ENCODE data around the gene NIN.

Gene NIN

DNA sequence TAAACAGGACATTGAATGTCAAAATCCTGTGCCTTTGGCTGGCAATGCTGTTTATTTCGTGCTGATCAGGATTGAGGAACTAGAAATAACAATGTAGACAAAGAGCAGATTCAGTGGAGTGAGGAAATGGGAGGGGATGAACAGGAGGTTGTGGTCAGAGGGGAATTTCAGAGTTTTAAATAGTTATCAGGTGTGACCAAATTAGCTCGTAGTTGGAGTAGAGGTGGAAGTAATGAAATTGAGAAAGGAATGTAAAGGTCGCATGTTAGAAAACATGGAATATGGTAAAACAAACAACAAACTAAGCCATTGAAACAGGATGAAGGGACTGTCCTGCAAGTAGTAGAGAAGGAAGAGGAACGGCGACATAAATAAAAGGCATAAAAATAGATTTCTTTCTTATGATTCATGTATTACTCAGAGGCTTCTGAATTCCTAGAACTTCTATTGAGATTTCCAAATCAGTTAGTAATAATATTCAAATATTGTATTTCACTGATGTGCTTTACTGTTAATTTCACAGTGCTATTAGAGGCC is 153.4 kb downstream of the NIN start:
- no peak for TF ChIP-seq ZNF8 (CRISPR knock-in tag; IDR thresholded peaks at IDR 0.05)
- TF ChIP-seq, protein P1, sequence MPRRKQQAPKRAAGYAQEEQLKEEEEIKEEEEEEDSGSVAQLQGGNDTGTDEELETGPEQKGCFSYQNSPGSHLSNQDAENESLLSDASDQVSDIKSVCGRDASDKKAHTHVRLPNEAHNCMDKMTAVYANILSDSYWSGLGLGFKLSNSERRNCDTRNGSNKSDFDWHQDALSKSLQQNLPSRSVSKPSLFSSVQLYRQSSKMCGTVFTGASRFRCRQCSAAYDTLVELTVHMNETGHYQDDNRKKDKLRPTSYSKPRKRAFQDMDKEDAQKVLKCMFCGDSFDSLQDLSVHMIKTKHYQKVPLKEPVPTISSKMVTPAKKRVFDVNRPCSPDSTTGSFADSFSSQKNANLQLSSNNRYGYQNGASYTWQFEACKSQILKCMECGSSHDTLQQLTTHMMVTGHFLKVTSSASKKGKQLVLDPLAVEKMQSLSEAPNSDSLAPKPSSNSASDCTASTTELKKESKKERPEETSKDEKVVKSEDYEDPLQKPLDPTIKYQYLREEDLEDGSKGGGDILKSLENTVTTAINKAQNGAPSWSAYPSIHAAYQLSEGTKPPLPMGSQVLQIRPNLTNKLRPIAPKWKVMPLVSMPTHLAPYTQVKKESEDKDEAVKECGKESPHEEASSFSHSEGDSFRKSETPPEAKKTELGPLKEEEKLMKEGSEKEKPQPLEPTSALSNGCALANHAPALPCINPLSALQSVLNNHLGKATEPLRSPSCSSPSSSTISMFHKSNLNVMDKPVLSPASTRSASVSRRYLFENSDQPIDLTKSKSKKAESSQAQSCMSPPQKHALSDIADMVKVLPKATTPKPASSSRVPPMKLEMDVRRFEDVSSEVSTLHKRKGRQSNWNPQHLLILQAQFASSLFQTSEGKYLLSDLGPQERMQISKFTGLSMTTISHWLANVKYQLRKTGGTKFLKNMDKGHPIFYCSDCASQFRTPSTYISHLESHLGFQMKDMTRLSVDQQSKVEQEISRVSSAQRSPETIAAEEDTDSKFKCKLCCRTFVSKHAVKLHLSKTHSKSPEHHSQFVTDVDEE (CRISPR knock-in tag; IDR thresholded peaks at IDR 0.05): no peak
- TF ChIP-seq, protein P2, sequence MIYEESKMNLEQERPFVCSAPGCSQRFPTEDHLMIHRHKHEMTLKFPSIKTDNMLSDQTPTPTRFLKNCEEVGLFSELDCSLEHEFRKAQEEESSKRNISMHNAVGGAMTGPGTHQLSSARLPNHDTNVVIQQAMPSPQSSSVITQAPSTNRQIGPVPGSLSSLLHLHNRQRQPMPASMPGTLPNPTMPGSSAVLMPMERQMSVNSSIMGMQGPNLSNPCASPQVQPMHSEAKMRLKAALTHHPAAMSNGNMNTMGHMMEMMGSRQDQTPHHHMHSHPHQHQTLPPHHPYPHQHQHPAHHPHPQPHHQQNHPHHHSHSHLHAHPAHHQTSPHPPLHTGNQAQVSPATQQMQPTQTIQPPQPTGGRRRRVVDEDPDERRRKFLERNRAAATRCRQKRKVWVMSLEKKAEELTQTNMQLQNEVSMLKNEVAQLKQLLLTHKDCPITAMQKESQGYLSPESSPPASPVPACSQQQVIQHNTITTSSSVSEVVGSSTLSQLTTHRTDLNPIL (CRISPR knock-in tag; IDR thresholded peaks at IDR 0.05; ENCODE audit: low read depth): no peak
- peak; percentile 86 for ATAC-seq

DNA sequence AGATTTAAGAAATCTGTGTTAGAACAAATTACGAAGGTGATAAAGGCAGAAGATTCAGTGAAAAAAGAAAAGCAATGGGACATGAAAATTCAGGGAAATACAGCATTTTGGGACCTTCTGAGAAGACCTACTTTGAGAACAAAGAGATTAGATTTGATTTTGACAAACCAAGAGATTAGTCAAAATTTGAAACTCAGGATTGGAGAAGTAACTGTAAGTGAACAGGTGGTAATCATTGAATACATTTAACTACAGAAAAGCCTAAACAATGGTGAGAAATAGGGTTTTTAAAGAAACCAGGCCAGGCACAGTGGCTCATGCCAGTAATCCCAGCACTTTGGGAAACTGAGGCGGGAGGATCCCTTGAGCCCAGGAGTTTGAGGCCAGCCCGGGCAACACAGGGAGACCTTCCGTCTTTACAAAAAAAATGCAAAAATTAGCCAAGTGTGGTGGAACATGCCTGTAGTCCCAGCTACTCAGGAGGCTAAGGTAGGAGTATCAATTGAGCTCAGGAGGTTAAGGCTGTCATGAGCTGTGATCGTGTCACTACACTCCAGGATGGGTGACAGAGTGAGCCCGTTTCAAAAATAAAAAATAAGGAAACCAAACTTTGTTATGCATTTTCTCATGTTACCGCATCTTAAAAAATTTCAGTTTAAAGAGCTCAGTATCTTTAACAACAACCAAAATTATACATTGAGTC is 154.0 kb downstream of the NIN start:
- no peak for TF ChIP-seq ZFP30 (CRISPR knock-in tag; IDR thresholded peaks at IDR 0.05)
- TF ChIP-seq ESRRG (CRISPR knock-in tag; IDR thresholded peaks at IDR 0.05): no peak
- TF ChIP-seq ARNTL (CRISPR knock-in tag; IDR thresholded peaks at IDR 0.05; ENCODE audit: borderline replicate concordance, low read depth): no peak
- no peak for TF ChIP-seq PPARA (CRISPR knock-in tag; IDR thresholded peaks at IDR 0.05; ENCODE audit: borderline replicate concordance)
- TF ChIP-seq CSDC2 (CRISPR knock-in tag; IDR thresholded peaks at IDR 0.05): no peak
- TF ChIP-seq, protein P3, sequence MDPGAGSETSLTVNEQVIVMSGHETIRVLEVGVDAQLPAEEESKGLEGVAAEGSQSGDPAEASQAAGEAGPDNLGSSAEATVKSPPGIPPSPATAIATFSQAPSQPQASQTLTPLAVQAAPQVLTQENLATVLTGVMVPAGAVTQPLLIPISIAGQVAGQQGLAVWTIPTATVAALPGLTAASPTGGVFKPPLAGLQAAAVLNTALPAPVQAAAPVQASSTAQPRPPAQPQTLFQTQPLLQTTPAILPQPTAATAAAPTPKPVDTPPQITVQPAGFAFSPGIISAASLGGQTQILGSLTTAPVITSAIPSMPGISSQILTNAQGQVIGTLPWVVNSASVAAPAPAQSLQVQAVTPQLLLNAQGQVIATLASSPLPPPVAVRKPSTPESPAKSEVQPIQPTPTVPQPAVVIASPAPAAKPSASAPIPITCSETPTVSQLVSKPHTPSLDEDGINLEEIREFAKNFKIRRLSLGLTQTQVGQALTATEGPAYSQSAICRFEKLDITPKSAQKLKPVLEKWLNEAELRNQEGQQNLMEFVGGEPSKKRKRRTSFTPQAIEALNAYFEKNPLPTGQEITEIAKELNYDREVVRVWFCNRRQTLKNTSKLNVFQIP (CRISPR knock-in tag; IDR thresholded peaks at IDR 0.05; ENCODE audit: borderline replicate concordance, low read depth): no peak
- TF ChIP-seq BACH2 (CRISPR knock-in tag; IDR thresholded peaks at IDR 0.05; ENCODE audit: borderline replicate concordance): no peak
- no peak for TF ChIP-seq RARB (CRISPR knock-in tag; IDR thresholded peaks at IDR 0.05)
- TF ChIP-seq, protein P4, sequence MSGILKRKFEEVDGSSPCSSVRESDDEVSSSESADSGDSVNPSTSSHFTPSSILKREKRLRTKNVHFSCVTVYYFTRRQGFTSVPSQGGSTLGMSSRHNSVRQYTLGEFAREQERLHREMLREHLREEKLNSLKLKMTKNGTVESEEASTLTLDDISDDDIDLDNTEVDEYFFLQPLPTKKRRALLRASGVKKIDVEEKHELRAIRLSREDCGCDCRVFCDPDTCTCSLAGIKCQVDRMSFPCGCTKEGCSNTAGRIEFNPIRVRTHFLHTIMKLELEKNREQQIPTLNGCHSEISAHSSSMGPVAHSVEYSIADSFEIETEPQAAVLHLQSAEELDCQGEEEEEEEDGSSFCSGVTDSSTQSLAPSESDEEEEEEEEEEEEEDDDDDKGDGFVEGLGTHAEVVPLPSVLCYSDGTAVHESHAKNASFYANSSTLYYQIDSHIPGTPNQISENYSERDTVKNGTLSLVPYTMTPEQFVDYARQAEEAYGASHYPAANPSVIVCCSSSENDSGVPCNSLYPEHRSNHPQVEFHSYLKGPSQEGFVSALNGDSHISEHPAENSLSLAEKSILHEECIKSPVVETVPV (CRISPR knock-in tag; IDR thresholded peaks at IDR 0.05): no peak
- TF ChIP-seq, protein P2 (CRISPR knock-in tag; IDR thresholded peaks at IDR 0.05; ENCODE audit: low read depth): no peak
- no peak for TF ChIP-seq ZC3H10 (CRISPR knock-in tag; IDR thresholded peaks at IDR 0.05)
- TF ChIP-seq ZFP3 (CRISPR knock-in tag; IDR thresholded peaks at IDR 0.05): no peak
- no peak for TF ChIP-seq ISL1 (CRISPR knock-in tag; IDR thresholded peaks at IDR 0.05)
- no peak for TF ChIP-seq ZNF8 (CRISPR knock-in tag; IDR thresholded peaks at IDR 0.05)
- TF ChIP-seq, protein P1 (CRISPR knock-in tag; IDR thresholded peaks at IDR 0.05): no peak
- no peak for TF ChIP-seq OSR1 (CRISPR knock-in tag; IDR thresholded peaks at IDR 0.05)
- TF ChIP-seq ZNF70 (CRISPR knock-in tag; IDR thresholded peaks at IDR 0.05): no peak
- TF ChIP-seq, protein P5, sequence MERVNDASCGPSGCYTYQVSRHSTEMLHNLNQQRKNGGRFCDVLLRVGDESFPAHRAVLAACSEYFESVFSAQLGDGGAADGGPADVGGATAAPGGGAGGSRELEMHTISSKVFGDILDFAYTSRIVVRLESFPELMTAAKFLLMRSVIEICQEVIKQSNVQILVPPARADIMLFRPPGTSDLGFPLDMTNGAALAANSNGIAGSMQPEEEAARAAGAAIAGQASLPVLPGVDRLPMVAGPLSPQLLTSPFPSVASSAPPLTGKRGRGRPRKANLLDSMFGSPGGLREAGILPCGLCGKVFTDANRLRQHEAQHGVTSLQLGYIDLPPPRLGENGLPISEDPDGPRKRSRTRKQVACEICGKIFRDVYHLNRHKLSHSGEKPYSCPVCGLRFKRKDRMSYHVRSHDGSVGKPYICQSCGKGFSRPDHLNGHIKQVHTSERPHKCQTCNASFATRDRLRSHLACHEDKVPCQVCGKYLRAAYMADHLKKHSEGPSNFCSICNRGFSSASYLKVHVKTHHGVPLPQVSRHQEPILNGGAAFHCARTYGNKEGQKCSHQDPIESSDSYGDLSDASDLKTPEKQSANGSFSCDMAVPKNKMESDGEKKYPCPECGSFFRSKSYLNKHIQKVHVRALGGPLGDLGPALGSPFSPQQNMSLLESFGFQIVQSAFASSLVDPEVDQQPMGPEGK (CRISPR knock-in tag; IDR thresholded peaks at IDR 0.05; ENCODE audit: borderline replicate concordance): no peak
- no peak for TF ChIP-seq TOX (CRISPR knock-in tag; IDR thresholded peaks at IDR 0.05; ENCODE audit: borderline replicate concordance)
- ATAC-seq: peak; percentile 23; the same call in 2 of the 3 replicates

Data from SK-N-SH treated with all-trans-retinoic acid at 6 μM for 48 hours (cell line).